NCI-H2196 (cell line): Measurements from ENCODE around the gene SH3D19.

Source experiments
- DNase-seq: peaks from one replicate; lab custom pipeline; 2025; ENCODE audit not compliant: unreplicated experiment; lab: John Stamatoyannopoulos, UW

Gene SH3D19

GRCh38 chr4:151199319-151200190 is 125.8 kb downstream of the SH3D19 start:
- DNase-seq, result no peak

GRCh38 chr4:151198748-151199147 is 126.7 kb downstream of the SH3D19 start:
- DNase-seq, result no peak

- no peak for DNase-seq
Measured at GRCh38 chr4:151197247-151197646, 128.2 kb downstream of the SH3D19 start.

- no peak for DNase-seq
Measured at GRCh38 chr4:151195801-151196200, 129.6 kb downstream of the SH3D19 start.

GRCh38 chr4:151193414-151193813 is 132.0 kb downstream of the SH3D19 start:
- no peak for DNase-seq

- no peak for DNase-seq
Measured at GRCh38 chr4:151192556-151193235, 132.7 kb downstream of the SH3D19 start.

GRCh38 chr4:151184523-151185458 is 140.6 kb downstream of the SH3D19 start:
- DNase-seq, result peak; percentile 10

- no peak for DNase-seq
Measured at GRCh38 chr4:151182455-151182996, 142.9 kb downstream of the SH3D19 start.

GRCh38 chr4:151176685-151177084 is 148.7 kb downstream of the SH3D19 start:
- no peak for DNase-seq

- DNase-seq, result no peak
Measured at GRCh38 chr4:151175754-151176631, 149.4 kb downstream of the SH3D19 start.

- DNase-seq, result peak; percentile 5
Measured at GRCh38 chr4:151175233-151175632, 150.2 kb downstream of the SH3D19 start.

GRCh38 chr4:151174784-151175183 is 150.6 kb downstream of the SH3D19 start:
- no peak for DNase-seq

GRCh38 chr4:151173871-151174270 is 151.5 kb downstream of the SH3D19 start:
- DNase-seq, result no peak

GRCh38 chr4:151169900-151170299 is 155.5 kb downstream of the SH3D19 start:
- no peak for DNase-seq

- peak; percentile 14 for DNase-seq
Measured at GRCh38 chr4:151169223-151169622, 156.2 kb downstream of the SH3D19 start.

GRCh38 chr4:151167561-151167960 is 157.8 kb downstream of the SH3D19 start:
- no peak for DNase-seq

GRCh38 chr4:151166636-151167035 is 158.8 kb downstream of the SH3D19 start:
- DNase-seq, result no peak

GRCh38 chr4:151165205-151166000 is 160.0 kb downstream of the SH3D19 start:
- no peak for DNase-seq

- DNase-seq, result no peak
Measured at GRCh38 chr4:151163855-151164254, 161.6 kb downstream of the SH3D19 start.
